IPS DF 6.9 (cell line): ENCODE results near the gene GRIA3.

Source experiments
- DNase-seq: peaks from one replicate; pipeline ENCODE4 v3.0.0-alpha.2; 2013; ENCODE audit warnings: low read depth, low spot score
- H3K27ac ChIP-seq: one replicate; pipeline ENCODE4 v1.5.1; 2013; ENCODE audit warnings: low read length, control low read depth
- H3K27me3 ChIP-seq: 2 replicates; pipeline ENCODE4 v1.6.1; 2013; ENCODE audit warnings: mild to moderate bottlenecking, low read length; ENCODE audit not compliant: control insufficient read depth, insufficient read depth
- H3K36me3 ChIP-seq: 2 replicates; pipeline ENCODE4 v1.6.1; 2013; ENCODE audit warnings: low read length; ENCODE audit not compliant: control insufficient read depth, insufficient read depth
- H3K4me1 ChIP-seq: 2 replicates; pipeline ENCODE4 v1.6.1; 2013; ENCODE audit warnings: low read length; ENCODE audit not compliant: control insufficient read depth, insufficient read depth
- H3K4me3 ChIP-seq: 2 replicates; pipeline ENCODE4 v1.5.1; 2013; ENCODE audit warnings: mild to moderate bottlenecking, low read length
- H3K9me3 ChIP-seq: 2 replicates; pipeline ENCODE4 v1.6.1; 2013; ENCODE audit warnings: low read length, inconsistent platforms; ENCODE audit not compliant: control insufficient read depth, insufficient read depth
- WGBS: extraction: QIAGEN DNeasy Blood & Tissue Kit; methylation state at CpG from one replicate; pipeline ENCODE4 v1.1.7; 2013; ENCODE audit warnings: mixed read lengths, missing lambda C conversion rate; ENCODE audit not compliant: insufficient read length, insufficient coverage; 5-methylcytosine and 5-hydroxymethylcytosine counted together

GRIA3 gene

DNA sequence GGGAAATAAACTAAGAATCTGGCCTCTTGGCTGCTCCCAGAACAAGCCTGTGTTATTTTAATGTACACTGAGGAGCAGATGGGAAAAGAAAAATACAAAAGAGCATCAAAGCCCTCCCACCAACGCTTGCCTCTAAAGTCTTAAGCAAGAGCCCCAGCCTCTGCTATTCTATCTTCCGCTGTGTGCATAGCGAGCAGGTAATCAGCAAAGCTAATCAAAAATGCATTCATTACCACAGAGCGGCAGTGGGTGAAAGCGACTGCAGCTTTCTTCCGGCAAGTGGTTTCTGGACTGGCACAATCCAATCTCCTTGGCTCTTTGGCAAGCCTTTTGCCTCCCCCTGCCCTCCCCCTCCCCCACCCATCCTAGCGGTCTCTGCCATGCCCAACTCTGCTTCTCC lies 13.5 kb upstream of the GRIA3 start:
- no peak for DNase-seq
- no peaks in the 10 kb centered on the region for H3K36me3 ChIP-seq
- H3K27ac ChIP-seq, result no peak overlapping the region
- no peaks in the 10 kb centered on the region for H3K27me3 ChIP-seq
- no peaks in the 10 kb centered on the region for H3K9me3 ChIP-seq
- no CpG with 5 or more reads among the region's 7 CpGs for WGBS
- H3K4me1 ChIP-seq, result no peaks in the 10 kb centered on the region
- H3K4me3 ChIP-seq, result no peak overlapping the region

DNA sequence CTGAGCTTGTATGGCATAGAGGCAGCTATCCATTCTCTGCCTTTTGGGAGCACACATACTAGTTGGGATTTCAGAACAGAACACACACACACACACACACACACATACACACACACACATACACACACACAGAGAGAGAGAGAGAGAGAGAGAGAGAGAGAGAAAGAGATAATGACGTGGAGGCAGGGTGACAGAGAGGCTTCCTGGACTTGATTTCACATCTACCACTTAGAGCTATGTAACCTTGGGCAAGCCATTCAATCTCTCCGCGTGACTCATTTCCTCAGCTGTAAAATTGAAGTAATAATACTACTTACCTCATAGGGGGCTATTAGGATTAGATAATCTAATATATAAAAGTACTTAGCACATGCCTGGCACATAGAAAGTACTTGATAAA lies 12.3 kb upstream of the GRIA3 start:
- Histone ChIP-seq H3K27me3 (no peaks in the 10 kb centered on the region), H3K9me3 (no peaks in the 10 kb centered on the region), H3K4me3 (no peak overlapping the region), H3K4me1 (no peaks in the 10 kb centered on the region), H3K27ac (no peak overlapping the region), H3K36me3 (no peaks in the 10 kb centered on the region)
- WGBS, result no CpG with 5 or more reads among the region's 3 CpGs
- no peak for DNase-seq

DNA sequence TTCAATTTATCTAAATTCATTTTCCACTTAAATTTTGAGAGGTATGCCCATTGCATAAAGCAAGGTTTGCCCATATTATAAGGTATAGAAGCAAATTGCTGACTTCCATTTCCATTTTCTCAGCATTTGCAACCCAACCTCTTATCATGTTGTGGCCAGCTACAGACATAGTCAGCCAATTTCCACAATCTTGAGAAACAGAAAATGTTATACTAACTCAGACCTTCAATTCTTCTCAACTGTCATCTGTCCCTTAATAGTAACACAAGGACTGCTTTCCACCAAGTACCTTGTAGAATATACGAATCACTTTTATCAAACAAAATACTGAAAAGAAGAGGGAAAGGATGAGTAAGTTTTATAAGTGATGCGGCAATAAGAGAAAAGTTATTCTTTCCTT lies 11.2 kb upstream of the GRIA3 start:
- DNase-seq, result no peak
- Histone ChIP-seq H3K9me3 (no peaks in the 10 kb centered on the region), H3K4me1 (no peaks in the 10 kb centered on the region), H3K36me3 (no peaks in the 10 kb centered on the region), H3K27me3 (no peaks in the 10 kb centered on the region), H3K4me3 (no peak overlapping the region), H3K27ac (no peak overlapping the region)
- WGBS, result no CpG with 5 or more reads among the region's 2 CpGs

DNA sequence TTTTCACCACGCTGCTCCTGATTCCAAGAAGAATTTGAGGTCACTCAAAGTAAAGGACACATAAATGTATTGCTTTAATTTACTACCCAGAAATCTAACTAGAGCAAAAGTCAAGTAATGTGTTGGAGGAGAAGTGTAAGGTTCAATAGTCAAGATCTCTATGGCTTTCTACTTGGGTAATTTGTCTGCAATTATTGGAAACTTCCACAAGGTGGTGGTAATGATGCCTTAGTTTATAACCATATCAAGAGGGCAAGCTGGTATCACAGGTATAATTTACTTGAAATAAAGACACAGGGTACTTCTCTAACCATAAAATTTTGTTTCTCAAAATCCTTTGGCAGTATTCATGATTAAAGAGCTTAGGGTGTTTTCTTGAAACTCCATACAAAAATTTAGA lies 10.2 kb upstream of the GRIA3 start:
- Histone ChIP-seq H3K4me3 (no peak overlapping the region), H3K27me3 (no peaks in the 10 kb centered on the region), H3K27ac (no peak overlapping the region), H3K4me1 (no peaks in the 10 kb centered on the region), H3K9me3 (no peaks in the 10 kb centered on the region), H3K36me3 (no peaks in the 10 kb centered on the region)
- no CpG with 5 or more reads among the region's 1 CpG for WGBS
- no peak for DNase-seq

DNA sequence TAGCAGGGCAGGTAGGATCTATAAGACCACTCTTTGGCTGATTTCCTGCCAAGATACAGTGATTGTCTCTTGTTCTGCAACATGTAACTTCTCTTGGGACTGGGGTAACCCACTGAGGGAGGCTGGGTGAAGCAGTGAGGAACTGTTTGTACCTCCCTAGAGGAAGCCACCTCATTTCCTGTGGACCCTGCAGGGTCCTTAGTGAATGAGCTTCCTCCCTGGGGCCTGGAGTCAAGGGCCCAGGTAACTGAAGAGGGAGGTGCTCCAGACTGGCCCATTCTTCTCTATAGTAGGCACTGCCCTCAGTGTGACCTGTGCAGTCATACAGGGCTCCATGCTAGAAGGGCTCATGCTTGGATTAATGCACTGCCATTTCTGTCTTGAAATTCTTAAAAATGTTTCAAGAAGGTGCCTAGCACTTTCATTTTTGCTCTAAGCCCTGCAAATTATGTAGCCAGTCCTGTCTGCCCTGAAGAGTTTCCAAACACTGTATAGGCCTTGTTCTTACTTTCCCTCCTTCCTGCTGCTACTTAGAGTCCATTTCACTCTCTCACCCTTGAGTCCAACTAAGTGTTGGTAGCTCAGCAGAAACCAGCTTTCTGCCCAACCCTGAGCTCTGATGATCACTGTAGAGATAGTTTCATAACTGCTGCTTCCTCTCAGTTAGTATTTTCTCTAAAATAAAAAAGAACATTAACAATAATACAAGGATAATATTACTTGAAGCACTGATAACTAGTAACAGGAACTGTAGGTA lies 8.5 kb upstream of the GRIA3 start:
- Histone ChIP-seq H3K27me3 (no peaks in the 10 kb centered on the region), H3K36me3 (no peaks in the 10 kb centered on the region), H3K4me3 (no peak overlapping the region), H3K27ac (no peak overlapping the region), H3K4me1 (no peaks in the 10 kb centered on the region), H3K9me3 (no peaks in the 10 kb centered on the region)
- DNase-seq, result no peak

DNA sequence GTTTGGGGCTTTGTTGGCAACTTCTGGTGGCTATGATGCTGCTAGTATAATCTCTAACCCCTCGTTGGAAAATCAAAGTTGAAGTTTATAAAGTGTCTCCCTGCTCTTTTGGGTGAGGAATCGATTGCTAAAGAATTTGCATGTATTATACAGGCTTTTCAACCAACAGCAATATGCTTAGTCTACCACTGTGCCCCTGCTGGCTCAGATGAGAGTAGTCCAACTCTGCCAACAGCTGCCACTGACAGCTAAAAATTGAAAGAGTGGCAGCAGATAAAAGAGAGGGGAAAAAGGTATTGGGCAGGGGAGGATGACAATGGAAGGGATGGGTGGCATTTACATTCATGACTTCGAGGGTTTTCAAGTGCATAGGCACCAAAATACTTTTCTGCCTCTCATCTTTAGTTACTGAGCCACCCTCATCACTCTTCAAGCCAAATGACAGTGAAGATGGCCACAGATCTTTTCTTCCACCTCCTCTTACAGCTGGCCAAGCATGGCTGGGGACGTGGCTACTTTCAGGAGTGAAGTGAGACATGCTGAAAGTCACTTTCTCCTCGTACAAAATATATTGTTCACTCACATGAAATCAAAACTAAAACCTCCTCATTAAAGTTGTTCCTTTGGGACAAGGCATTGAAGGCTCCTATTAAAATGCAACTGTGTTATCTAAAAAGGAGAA lies 2.7 kb upstream of the GRIA3 start:
- H3K4me1 ChIP-seq, result no peaks in the 10 kb centered on the region
- H3K27ac ChIP-seq, result no peak overlapping the region
- H3K27me3 ChIP-seq, result peaks cover 4% of the 10 kb centered on the region; the same call in 1 of the 2 replicates
- H3K36me3 ChIP-seq, result no peaks in the 10 kb centered on the region
- no CpG with 5 or more reads among the region's 5 CpGs for WGBS
- H3K4me3 ChIP-seq, result no peak overlapping the region
- no peaks in the 10 kb centered on the region for H3K9me3 ChIP-seq
- no peak for DNase-seq

DNA sequence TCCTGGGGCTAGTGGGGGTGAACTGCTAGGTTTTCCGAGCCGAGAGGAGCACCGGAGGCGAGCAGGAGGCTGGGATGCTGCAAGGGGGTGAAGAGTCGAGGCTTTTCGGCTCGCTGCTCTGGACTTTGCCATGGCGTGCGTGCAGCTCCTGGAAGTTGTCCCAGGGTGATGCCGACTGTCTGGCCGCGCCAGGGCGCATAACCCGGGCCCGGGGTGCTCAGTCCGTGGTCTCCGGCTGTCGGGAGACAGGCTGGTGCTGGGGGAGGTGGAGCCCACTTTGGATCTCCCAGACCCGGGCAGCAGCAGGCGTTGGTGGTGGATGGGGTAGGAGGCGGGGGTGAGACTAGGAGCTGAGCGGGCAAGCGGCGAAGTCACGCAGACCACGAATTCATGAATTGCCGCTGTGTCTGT lies 793 bp downstream of the GRIA3 start:
- DNase-seq, result no peak
- H3K4me3 ChIP-seq, result peak overlapping the region; percentile 62
- H3K4me1 ChIP-seq, result no peaks in the 10 kb centered on the region
- H3K27me3 ChIP-seq, result peaks cover 4% of the 10 kb centered on the region; the same call in 1 of the 2 replicates
- WGBS, result no CpG with 5 or more reads among the region's 27 CpGs
- H3K27ac ChIP-seq, result no peak overlapping the region
- H3K36me3 ChIP-seq, result no peaks in the 10 kb centered on the region
- no peaks in the 10 kb centered on the region for H3K9me3 ChIP-seq

DNA sequence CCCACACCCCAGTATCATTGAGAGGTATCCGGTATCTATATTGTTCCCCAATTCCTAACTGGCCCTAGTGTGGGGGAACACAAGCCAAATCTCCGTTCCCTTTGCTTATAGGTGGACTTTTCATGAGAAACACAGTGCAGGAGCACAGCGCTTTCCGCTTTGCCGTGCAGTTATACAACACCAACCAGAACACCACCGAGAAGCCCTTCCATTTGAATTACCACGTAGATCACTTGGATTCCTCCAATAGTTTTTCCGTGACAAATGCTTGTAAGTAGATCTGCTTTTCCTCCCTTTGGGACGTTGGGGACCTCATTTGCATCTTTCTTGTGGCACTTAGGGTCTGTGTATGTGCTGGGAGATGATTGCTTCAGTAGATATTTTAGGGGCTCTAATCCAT lies 1.6 kb downstream of the GRIA3 start:
- Histone ChIP-seq H3K4me1 (no peaks in the 10 kb centered on the region), H3K9me3 (no peaks in the 10 kb centered on the region), H3K27me3 (peaks cover 4% of the 10 kb centered on the region; the same call in 1 of the 2 replicates), H3K4me3 (no peak overlapping the region), H3K27ac (no peak overlapping the region), H3K36me3 (no peaks in the 10 kb centered on the region)
- no peak for DNase-seq
- WGBS, result no CpG with 5 or more reads among the region's 9 CpGs

DNA sequence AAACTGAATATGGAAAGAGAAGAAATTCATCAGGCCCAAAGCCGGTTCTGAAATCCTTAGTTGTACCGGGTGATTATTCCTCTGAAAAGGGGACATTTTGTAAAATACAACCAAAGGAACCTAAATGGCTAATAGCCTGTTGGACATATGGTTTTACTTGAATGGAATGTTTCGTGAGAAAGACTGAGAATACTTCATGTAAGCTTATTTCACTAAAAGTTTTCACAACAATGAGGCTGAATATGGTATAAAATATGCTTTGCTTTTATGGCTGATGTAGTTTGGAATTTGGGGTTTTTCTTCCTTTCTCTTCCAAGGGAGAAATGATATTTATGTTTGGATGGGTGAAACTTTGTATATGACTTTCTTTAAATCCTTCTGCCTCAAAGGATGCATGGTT lies 2.7 kb downstream of the GRIA3 start:
- H3K4me3 ChIP-seq, result no peak overlapping the region
- DNase-seq, result no peak
- H3K27ac ChIP-seq, result no peak overlapping the region
- H3K4me1 ChIP-seq, result no peaks in the 10 kb centered on the region; the same call in 1 of the 2 replicates
- no peaks in the 10 kb centered on the region for H3K36me3 ChIP-seq
- no peaks in the 10 kb centered on the region for H3K9me3 ChIP-seq
- peaks cover 4% of the 10 kb centered on the region; the same call in 1 of the 2 replicates for H3K27me3 ChIP-seq
- WGBS, result no CpG with 5 or more reads among the region's 3 CpGs

DNA sequence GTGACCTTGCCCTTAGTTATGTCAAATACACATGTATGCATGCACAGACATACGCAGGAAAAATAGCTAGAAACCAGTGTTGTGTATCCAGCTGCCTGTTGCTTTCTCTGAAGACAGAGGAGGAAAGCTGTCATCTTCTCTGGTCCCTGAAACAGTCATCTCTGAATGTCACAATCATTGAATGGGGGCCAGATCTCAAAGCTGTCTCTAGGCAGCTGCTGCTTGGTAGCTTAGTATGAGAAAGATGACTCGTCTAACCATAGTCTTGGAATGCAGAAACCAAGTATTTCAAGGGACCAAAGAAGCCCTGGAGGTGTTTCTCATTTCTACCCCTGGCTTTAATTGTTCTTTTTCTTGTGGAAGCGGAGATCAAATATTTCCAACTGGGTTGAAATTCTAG lies 4.0 kb downstream of the GRIA3 start:
- no peaks in the 10 kb centered on the region; the same call in 1 of the 2 replicates for H3K4me1 ChIP-seq
- no peaks in the 10 kb centered on the region for H3K36me3 ChIP-seq
- H3K27ac ChIP-seq, result no peak overlapping the region
- H3K4me3 ChIP-seq, result no peak overlapping the region
- no peaks in the 10 kb centered on the region for H3K9me3 ChIP-seq
- H3K27me3 ChIP-seq, result peaks cover 4% of the 10 kb centered on the region; the same call in 1 of the 2 replicates
- no peak for DNase-seq
- no CpG with 5 or more reads among the region's 3 CpGs for WGBS
